Fibroblast of the conjunctiva (primary cell): ENCODE results near the gene BTBD19.
"Not testable (repeated sequence)": the region's sequence is repeated elsewhere in the genome, so short reads cannot be mapped to it uniquely, and the experiment has no call there.

Experiments
- DNase-seq: peaks from one replicate; pipeline ENCODE4 v3.0.0-alpha.2; 2010; ENCODE audit warnings: low read depth

Gene BTBD19

GRCh38 chr1:44828003-44828651 is 19.8 kb downstream of the BTBD19 start:
- no peak for DNase-seq

GRCh38 chr1:44828841-44829440 is 20.6 kb downstream of the BTBD19 start:
- no peak for DNase-seq

DNA sequence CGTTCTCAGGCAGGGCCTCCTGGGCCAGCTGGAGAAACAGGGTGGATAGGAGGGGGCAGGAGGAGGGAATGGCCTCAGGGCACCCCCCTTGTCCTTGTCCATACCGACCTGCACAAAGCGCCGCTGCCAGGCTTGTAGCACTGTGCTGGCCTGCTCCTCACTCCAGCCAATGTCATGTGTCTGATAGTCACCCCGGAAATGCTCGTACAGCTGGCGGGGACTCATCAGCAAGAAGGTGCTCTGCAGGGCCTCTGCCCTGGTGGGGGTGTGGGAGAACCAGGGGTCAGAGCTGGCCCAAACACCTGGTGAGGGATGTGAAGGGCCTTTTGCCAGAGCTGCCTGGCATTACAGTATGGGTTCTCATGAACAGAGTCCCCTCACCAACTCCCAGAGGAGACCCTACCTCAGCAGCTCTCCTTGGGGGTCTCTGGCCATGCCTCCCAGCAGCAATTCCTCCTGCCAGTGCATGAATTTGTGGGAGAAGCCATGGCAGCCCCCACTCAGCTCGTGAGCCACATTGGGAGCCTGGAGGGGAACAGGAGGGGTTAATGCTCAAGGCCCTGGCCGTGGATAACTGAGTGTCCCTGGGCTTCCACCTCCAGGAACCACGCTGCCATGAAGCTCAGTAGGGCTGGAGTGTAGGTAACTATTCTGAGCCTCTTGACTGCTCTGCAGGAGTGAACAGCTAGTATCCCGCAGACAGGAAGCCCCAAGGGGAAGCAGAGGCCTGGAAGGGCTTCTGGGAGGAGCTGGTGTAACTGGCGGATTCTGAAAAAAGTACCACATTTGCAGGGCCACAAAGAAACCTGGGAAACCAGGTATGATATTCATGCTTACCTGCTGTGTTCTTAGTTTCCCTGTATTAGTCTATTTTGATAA is 21.4 kb downstream of the BTBD19 start:
- no peak for DNase-seq

DNA sequence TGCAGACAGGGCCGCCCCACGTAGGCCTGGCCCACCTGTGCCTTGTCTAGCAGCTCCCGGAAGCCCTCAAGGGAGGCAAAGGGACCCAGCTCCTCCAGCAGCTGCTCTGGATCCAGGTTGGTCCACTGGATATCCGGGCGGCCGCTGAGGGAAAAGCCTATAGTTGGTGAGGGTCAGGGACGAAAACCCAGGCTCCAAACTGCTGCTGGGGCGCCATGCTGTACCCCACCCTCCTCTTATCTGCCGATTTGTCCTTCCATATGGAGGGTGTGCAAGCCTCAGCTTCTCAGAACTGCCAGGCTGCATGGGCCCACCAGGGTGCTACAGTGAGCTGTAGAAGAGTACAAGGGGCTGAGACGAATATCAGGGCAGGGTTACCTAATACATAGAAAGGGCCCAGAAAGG is 22.6 kb downstream of the BTBD19 start:
- no peak for DNase-seq

- no peak for DNase-seq
Observed at GRCh38 chr1:44831516-44831915, 23.2 kb downstream of the BTBD19 start.

- DNase-seq, result no peak
Observed at GRCh38 chr1:44832056-44832705, 23.9 kb downstream of the BTBD19 start.

DNA sequence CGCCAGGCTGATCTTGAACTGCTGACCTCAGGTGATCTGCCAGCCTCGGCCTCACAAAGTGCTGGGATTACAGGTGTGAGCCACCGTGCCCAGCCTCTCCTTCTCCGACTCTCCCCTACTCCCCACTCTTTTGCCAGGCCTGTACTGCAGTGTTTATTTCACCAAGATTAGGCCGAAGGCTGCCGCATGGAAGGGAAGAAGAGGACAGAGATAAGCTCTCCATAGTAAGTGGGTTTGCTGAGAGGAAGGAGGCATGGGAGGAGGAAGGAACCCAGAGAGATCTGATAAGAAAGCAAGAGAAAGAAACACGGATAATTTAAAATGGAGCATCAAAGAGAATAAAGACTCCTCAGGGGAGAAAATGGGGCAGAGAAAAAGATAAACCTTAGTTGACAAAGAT is 26.0 kb downstream of the BTBD19 start:
- DNase-seq, result no peak

GRCh38 chr1:44835738-44836675 is 27.7 kb downstream of the BTBD19 start:
- DNase-seq, result peak; percentile 85

DNA sequence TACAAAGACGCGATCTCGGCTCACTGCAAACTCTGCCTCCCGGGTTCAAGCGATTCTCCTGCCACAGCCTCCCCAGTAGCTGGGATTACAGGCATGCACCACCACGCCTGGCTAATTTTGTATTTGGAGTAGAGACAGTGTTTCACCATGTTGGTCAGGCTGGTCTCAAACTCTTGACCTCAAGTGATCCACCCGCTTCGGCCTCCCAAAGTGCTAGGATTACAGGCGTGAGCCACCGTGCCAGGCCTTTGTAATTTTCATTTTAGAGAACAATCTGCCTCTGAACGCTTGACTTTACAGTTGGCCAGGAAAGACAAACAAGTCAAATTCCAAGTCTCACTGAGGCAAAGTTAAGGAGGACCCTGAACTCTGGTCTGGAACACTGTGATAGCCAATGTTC is 30.0 kb downstream of the BTBD19 start:
- not testable (repeated sequence) for DNase-seq

DNA sequence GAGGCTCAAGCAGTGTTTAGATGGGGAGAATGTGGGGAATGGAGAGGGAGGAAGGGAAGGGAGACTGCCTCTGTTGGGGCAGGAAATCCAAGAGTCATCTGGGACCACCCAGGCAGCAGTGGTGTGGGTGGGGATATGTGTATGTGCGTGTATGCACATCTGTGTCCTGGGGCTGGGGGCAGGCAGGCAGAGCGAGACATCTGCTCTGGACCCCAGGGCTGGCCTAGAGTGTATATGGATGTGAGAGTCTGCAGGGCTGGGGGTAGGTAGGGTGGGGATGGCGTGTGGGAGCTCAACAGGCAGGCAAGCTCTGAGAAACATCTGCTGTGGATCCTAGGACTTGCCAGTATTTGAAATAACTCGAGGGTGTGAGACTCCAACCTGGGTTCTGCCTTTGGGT is 31.3 kb downstream of the BTBD19 start:
- no peak for DNase-seq

DNA sequence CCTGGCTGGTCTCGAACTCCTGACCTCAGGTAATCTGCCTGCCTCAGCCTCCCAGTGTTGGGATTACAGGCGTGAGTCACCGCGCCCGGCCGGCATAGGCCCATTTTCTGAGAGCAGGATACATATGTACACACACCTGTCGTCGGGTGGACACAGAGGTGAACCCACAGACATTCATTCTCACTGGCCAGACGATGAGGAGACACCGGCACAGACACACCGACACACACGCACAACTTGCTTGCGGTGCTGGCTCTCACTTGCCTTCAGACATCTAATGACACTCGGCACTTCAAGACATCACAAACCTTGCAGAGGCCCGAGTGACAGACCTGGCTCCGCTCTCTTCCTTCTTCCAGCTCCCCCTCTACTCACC is 34.2 kb downstream of the BTBD19 start:
- no peak for DNase-seq

GRCh38 chr1:44842862-44843655 is 34.7 kb downstream of the BTBD19 start, which contains the start of gene PTCH2:
Gene PTCH2 (minus strand): TSS chr1:44843253. CDS start chr1:44842932, 321 bp downstream.
- DNase-seq, result peak; percentile 28

- DNase-seq, result no peak
Observed at GRCh38 chr1:44846985-44847384, 38.7 kb downstream of the BTBD19 start.

GRCh38 chr1:44847845-44848244 is 39.5 kb downstream of the BTBD19 start:
- DNase-seq, result no peak

GRCh38 chr1:44848456-44849181 is 40.3 kb downstream of the BTBD19 start:
- DNase-seq, result no peak

GRCh38 chr1:44849575-44850132 is 41.3 kb downstream of the BTBD19 start:
- no peak for DNase-seq

GRCh38 chr1:44851308-44851707 is 43.0 kb downstream of the BTBD19 start:
- no peak for DNase-seq

GRCh38 chr1:44853201-44853600 is 44.9 kb downstream of the BTBD19 start:
- no peak for DNase-seq

GRCh38 chr1:44854970-44855369 is 46.6 kb downstream of the BTBD19 start:
- no peak for DNase-seq

- no peak for DNase-seq
Observed at GRCh38 chr1:44855742-44856141, 47.4 kb downstream of the BTBD19 start.
